HFFc6 (cell line): ENCODE data around the gene METAP1D. TPM values are rescaled to one million over a fixed set of nuclear protein-coding genes. Genes with fewer than 3 reads are reported as not detected.
"Not testable (repeated sequence)": the region's sequence is repeated elsewhere in the genome, so short reads cannot be mapped to it uniquely, and the experiment has no call there.

Experiments
- DNase-seq: peaks from one replicate; pipeline ENCODE4 v3.0.0-alpha.2; 2018
- H3K27ac Mint-ChIP-seq: 2 replicates; pipeline ENCODE4 v1.8.0; 2020; ENCODE audit warnings: mild to moderate bottlenecking, mixed read lengths
- H3K27me3 Mint-ChIP-seq: 2 replicates; pipeline ENCODE4 v1.8.0; 2021; ENCODE audit warnings: mild to moderate bottlenecking, moderate library complexity, mixed read lengths; ENCODE audit not compliant: insufficient read depth
- H3K36me3 Mint-ChIP-seq: 2 replicates; pipeline ENCODE4 v1.8.0; 2021; ENCODE audit warnings: low read depth, mixed read lengths
- H3K4me1 Mint-ChIP-seq: 2 replicates; pipeline ENCODE4 v1.8.0; 2020; ENCODE audit warnings: low read depth, mixed read lengths
- H3K4me3 Mint-ChIP-seq: 2 replicates; pipeline ENCODE4 v1.8.0; 2020; ENCODE audit warnings: mild to moderate bottlenecking, moderate library complexity, mixed read lengths
- H3K9me3 Mint-ChIP-seq: 2 replicates; pipeline ENCODE4 v1.8.0; 2020; ENCODE audit warnings: mild to moderate bottlenecking, mixed read lengths
- total RNA-seq, 6 experiments: library from RNA; stranded (reverse); fragmentation: NEBNext Ultra II Directional; extraction: Animal tissue kit (Norgen Biotek cat#: 25700); gene quantifications; 2 replicates in 1 of 6; 3 replicates in 5 of 6; pipeline ENCODE4 v1.2.3, GENCODE V29; 2021
- TF ChIP-seq, protein P1 (sequence below): fragments of 200-600 bp; sonication (generic); IDR thresholded peaks from 2 replicates; pipeline ENCODE4 v1.5.0; 2021; ENCODE audit warnings: antibody characterized with exemption, mild to moderate bottlenecking

Gene METAP1D
- total RNA-seq, 6 experiments from 2014 or later: 5.3 to 7.5 (median 6.2) TPM

DNA sequence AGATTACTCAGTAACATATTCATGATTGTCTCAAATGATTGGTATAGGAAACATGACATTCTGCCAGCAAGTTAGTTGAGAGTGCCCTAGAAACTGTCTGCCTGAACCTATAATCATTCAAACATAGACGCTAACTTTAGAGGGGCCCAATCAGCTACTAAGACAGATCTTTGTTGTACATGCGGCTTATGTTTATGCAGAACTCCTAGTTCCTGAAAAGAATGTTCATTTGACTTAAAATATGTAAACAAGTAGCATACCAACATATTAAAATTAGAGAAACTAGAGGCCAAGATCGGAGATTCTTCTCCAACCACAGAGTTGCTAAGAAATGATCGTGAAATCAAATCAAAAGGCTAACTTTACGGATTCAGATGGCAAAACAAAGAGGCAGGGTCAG, 4.2 kb upstream of the METAP1D start:
- Mint-ChIP-seq H3K27me3 (no peaks in the 10 kb centered on the region; the same call in 1 of the 2 replicates), H3K36me3 (no peaks in the 10 kb centered on the region), H3K9me3 (no peaks in the 10 kb centered on the region), H3K27ac (no peak overlapping the region), H3K4me3 (peak overlapping the region; percentile 29; the same call in 1 of the 2 replicates), H3K4me1 (peaks cover 31% of the 10 kb centered on the region)
- TF ChIP-seq, protein P1, sequence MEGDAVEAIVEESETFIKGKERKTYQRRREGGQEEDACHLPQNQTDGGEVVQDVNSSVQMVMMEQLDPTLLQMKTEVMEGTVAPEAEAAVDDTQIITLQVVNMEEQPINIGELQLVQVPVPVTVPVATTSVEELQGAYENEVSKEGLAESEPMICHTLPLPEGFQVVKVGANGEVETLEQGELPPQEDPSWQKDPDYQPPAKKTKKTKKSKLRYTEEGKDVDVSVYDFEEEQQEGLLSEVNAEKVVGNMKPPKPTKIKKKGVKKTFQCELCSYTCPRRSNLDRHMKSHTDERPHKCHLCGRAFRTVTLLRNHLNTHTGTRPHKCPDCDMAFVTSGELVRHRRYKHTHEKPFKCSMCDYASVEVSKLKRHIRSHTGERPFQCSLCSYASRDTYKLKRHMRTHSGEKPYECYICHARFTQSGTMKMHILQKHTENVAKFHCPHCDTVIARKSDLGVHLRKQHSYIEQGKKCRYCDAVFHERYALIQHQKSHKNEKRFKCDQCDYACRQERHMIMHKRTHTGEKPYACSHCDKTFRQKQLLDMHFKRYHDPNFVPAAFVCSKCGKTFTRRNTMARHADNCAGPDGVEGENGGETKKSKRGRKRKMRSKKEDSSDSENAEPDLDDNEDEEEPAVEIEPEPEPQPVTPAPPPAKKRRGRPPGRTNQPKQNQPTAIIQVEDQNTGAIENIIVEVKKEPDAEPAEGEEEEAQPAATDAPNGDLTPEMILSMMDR: no peak
- DNase-seq: no peak

DNA sequence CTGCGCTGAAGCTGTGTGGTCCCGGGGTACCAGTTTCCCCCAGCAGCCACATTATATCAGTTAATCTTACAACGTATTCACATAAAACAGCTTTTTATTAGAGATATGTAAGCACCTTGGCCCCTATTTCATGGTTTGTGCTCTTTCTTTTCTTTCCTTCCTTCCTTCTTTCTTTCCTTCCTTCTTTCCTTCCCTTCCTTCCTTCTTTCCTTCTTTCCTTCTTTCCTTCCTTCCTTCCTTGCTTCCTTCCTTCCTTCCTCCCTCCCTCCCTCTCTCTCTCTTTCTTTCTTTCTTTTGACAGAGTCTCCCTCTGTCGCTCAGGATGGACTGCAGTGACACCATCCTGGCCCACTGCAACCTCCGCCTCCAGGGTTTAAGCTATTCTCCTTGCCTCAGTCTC, 3.7 kb upstream of the METAP1D start:
- Mint-ChIP-seq H3K36me3 (peaks cover 4% of the 10 kb centered on the region; the same call in 1 of the 2 replicates), H3K4me3 (peak overlapping the region; percentile 29; the same call in 1 of the 2 replicates), H3K27me3 (no peaks in the 10 kb centered on the region; the same call in 1 of the 2 replicates), H3K27ac (no peak overlapping the region), H3K4me1 (peaks cover 36% of the 10 kb centered on the region), H3K9me3 (no peaks in the 10 kb centered on the region)
- DNase-seq: no peak
- TF ChIP-seq, protein P1: no peak

DNA sequence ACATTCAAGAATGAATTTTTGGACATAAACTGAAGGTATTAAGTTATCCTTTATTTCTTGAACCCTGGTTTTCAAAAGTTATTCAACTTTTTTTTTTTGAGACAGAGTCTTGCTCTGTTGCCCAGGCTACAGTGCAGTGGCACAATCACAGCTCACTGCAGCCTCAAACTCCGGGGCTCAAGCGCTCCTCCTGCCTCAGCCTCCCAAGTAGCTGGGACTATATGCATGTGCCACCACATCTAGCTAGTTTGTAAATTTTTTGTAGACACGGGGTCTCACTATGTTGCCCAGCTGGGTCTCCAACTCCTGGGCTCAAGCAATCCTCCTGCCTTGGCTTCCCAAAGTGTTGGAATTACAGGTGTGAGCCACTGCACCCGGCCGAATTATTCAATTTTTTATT, 2.7 kb upstream of the METAP1D start:
- H3K36me3 Mint-ChIP-seq, H3K9me3 Mint-ChIP-seq, DNase-seq, H3K27ac Mint-ChIP-seq, H3K4me3 Mint-ChIP-seq, H3K27me3 Mint-ChIP-seq: not testable (repeated sequence)
- peaks cover 39% of the 10 kb centered on the region for H3K4me1 Mint-ChIP-seq

DNA sequence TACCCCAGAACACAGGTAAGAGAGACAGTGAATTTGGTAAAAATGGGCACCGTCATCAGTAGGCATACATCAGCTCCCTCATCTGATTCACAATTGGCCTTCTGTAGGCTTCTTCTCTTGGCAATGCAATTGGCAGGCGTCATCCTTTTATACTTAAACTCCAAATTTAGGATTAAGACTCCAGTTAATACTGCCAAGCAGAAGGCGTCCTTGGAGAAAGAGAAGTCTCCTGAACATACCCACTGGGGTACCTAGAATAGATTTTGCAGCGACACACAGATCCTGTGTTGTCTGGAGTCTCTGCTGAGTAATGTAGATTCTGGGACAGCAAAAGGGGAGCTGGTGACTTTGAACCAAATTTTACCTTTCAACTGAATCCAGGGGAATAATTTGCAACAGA, 592 bp upstream of the METAP1D start:
- Mint-ChIP-seq H3K4me3 (peak overlapping the region; percentile 94), H3K27ac (peak overlapping the region; percentile 49; the same call in 1 of the 2 replicates), H3K36me3 (peaks cover 6% of the 10 kb centered on the region; the same call in 1 of the 2 replicates), H3K27me3 (no peaks in the 10 kb centered on the region; the same call in 1 of the 2 replicates), H3K9me3 (no peaks in the 10 kb centered on the region), H3K4me1 (peaks cover 37% of the 10 kb centered on the region)
- DNase-seq: no peak
- TF ChIP-seq, protein P1: no peak

DNA sequence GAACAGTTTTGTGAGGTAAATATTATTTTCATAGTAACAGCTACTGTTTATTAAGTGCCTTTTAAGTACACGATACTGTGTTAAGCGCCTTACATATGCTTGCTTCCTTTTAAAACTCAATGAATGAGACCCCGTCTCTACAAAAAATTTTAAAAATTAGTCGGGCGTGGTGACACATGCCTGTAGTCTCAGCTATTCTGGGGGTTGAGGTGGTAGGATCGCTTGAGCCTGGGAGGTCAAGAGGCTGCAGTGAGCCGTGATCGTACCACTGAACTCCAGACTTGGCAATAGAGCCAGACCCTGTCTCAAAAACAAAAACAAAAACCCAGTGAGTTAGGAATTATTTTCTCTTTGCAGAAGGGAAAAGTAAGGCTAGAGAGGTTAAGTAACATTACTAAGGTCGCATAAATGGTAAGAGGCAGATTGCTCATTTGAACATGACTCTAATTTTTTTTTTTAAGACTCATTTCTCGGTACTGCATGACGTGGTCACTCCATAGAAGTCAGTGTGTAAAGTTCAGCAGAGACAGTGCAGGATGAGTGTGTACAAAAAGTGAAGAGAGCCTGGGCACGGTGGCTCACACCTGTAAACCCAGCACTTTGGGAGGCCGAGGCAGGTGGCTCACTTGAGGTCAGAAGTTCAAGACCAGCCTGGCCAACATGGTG, 1.1 kb downstream of the METAP1D start:
- Mint-ChIP-seq H3K4me1 (peaks cover 31% of the 10 kb centered on the region), H3K9me3 (no peaks in the 10 kb centered on the region), H3K36me3 (peaks cover 6% of the 10 kb centered on the region; the same call in 1 of the 2 replicates), H3K27me3 (no peaks in the 10 kb centered on the region; the same call in 1 of the 2 replicates), H3K4me3 (peak overlapping the region; percentile 94), H3K27ac (peak overlapping the region; percentile 89)
- TF ChIP-seq, protein P1: no peak
- DNase-seq: no peak

DNA sequence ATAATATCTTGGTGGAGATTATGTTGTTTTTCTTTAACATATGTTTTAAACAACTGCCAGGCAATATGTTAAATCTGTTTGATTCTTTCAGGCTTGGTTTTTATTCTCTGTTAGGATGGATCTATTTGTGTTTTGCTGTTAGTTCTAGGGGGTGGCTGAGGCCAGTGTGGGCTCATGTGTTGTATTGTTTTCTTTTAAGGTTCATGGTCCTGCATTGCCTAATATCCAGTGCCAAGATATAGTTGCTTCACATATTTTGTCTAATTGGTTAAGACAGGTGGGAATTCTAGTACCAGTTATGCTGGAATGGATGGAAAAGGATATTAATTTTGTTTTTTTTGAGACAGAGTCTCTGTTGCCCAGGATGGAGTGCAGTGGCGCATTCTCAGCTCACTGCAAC, 7.6 kb downstream of the METAP1D start:
- H3K27me3 Mint-ChIP-seq: peaks cover 1% of the 10 kb centered on the region; the same call in 1 of the 2 replicates
- no peaks in the 10 kb centered on the region for H3K9me3 Mint-ChIP-seq
- peaks cover 25% of the 10 kb centered on the region for H3K4me1 Mint-ChIP-seq
- no peak overlapping the region for H3K27ac Mint-ChIP-seq
- no peak for DNase-seq
- TF ChIP-seq, protein P1: no peak
- no peak overlapping the region for H3K4me3 Mint-ChIP-seq
- peaks cover 9% of the 10 kb centered on the region; the same call in 1 of the 2 replicates for H3K36me3 Mint-ChIP-seq
